ENCODE measurements around the gene EPHA10.
A peak's percentile ranks its signal among the peaks of the same experiment; 100 is the strongest.
"Not testable (repeated sequence)": the region's sequence is repeated elsewhere in the genome, so short reads cannot be mapped to it uniquely, and the experiment has no call there.

The EPHA10 gene

GRCh38 chr1:37767488-37767887, 2.6 kb upstream of the EPHA10 start:
- no peak for DNase-seq

GRCh38 chr1:37765916-37766664, 1.2 kb upstream of the EPHA10 start:
- DNase-seq: peak; percentile 25

DNA sequence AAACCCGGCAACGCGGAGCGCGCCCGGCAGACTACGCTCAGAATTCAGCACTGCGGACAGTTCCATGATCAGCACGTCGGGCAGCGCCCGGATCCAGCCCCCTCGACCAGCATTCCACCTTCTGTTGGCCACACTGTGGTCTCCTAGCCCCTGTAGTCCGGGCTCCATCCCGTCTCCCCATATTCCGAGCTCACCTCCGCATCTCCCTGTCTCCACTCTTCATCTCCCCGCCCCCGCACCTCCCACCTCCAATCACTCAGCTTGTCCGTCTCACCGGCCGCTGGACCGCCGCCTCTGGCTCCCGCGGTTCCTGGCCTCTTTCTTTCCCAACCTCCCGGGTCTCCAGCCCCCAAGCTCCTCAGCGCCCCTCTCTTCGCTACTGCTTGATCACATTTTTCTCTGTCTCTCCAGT, 500 bp downstream of the EPHA10 start:
- peak; percentile 59 for DNase-seq

DNA sequence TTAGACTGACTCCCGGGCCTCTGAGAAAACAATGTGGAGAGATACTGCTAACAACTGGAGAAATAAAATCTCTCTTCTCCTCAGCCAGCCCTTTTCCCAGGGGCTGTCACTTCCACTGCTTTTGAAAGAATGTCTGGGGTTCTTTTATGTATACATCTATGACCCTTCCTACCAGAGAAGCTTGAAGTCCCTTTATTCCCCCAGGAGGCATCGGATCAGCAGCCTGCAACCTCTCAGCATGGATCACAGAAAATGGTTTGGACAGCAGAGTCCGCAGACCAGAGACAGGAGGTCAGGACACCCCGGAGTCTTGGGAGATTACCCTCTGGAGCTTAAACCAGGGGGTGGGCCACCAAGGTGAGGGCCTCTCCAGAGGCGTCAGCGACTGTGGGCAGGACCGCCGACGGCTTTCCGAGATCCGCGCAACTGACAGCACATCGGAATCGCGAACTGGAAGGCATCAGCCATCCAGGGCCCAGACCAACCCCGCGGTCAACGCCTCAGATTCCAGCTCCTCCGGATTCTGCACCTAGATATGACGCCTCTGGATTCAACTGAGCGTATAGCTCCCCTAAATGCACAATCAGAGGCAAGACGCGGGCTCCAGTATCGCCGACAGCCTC, 1.0 kb downstream of the EPHA10 start:
- DNase-seq: no peak

- no peak for DNase-seq
Observed at GRCh38 chr1:37762516-37762915, 2.4 kb downstream of the EPHA10 start.

DNA sequence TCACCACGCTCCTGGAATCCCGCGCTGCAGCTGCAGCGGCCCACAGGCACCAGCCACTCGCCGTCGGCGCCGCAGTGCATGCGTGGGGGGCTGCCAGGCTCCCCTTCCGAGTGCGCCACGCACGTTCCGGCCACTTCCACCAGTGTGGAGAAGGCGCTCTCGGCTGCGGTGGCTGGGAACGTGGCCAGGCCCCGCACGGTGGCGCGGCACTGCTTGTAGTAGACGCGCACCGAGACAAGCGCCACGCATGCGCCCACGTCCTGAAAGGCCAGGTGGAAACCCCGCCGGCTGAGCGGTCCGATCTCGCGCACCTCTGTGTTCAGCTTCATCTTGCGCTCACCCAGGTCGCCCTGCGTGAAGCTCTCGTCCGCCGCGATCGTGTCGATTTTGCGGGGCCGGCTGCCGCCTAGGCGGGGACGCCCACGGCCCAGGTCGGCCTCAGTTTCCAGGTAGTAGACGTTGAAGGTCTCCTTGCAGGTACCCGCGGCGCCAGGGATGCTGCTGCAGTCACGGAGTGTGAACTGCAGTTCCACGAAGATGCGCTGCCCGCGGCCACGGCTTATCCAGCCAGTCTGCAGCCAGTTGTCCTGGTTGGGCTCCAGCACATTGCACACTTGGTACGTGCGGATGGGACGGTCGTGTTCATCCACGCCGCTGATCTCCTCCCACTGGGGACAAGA, 3.4 kb downstream of the EPHA10 start:
- DNase-seq: no peak

DNA sequence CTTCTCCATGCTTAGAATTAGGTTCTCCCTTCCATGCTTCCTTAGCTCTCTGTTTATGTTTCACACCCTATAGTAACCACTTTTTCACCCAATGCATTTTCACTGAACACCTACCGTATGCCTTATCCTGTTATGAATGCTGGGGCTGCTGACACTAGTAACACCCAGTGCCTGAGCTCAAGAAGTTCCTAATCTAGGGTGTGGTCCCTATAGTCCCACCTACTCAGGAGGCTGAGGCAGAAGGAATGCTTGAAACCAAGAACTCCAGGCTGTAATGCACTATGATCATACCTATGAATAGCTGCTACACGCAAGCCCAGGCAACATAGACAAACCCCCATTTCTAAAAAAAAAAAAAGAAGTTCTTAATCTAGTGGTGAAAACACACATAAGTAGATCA, 5.5 kb downstream of the EPHA10 start:
- no peak for DNase-seq

DNA sequence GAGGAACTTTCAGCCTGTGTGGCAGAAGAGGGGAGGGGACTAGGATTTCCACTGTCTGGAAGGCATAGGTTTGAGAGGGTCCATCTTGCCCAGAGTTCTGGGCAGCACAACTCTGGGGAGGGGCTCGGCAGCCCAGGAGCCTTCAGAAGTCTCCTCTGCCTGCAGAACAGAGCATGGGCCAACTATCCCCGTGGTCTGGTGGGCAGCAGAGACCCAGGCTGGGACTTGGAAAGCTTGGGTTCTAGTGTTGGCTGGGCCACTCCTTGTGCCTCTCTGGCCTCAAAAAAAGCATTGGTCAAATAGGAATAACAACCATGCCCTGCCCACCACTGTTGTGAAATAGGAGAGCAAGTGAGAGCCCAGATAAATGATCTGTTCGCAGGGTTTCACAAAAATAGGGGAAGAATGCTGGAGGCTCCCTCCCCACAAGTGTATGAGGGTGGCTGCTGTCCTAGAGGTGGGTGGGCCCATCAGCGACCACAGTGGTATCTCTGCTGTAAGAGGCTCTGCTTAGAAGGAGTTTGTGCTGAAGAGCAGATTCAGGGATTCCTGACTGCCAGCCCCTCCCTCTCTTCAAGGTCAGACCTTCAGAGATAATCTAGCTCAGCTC, 8.9 kb downstream of the EPHA10 start:
- no peak for DNase-seq

GRCh38 chr1:37755290-37755689, 9.6 kb downstream of the EPHA10 start:
- DNase-seq: peak; percentile 75

DNA sequence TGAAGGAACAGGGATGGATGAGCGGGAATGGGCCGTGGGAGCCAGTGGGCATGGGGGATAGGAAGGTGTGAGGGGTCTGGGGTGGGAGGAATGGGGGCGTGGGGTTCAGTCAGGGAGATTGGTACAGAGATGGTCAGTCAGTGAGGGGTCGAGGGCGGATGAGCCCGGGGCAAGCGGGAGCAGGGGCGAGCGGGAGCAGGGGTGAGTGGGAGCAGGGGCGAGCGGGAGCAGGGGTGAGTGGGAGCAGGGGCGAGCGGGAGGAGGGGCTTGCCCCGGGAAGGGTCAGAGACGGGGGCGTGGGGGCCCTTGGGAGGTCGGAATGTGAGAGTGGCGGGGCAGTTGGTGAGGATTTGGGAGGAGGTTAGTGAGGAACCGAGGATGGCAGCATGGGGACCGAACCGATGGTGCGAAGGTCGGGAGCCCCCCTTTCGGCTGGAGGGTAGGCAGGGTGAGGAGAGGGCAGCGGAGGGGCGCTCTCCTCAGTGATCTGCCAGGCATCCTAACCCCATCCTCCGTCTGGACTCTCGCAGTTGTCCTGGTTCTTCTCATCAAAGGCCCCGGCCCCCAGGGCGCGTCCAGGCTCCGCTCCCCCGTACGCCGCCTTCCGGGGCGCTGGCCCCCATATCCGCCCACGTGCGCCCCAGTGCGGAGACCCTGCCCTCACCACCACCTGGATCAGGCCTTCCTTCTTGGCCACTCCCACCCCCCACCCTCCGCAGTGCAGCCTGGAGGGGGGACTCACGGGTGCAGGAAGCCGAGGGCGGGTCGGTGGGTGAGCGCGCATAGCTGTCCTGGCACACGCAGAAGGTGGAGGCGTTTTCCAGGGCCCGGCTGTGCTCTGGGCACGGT, 11.2 kb downstream of the EPHA10 start:
- no peak for DNase-seq

DNA sequence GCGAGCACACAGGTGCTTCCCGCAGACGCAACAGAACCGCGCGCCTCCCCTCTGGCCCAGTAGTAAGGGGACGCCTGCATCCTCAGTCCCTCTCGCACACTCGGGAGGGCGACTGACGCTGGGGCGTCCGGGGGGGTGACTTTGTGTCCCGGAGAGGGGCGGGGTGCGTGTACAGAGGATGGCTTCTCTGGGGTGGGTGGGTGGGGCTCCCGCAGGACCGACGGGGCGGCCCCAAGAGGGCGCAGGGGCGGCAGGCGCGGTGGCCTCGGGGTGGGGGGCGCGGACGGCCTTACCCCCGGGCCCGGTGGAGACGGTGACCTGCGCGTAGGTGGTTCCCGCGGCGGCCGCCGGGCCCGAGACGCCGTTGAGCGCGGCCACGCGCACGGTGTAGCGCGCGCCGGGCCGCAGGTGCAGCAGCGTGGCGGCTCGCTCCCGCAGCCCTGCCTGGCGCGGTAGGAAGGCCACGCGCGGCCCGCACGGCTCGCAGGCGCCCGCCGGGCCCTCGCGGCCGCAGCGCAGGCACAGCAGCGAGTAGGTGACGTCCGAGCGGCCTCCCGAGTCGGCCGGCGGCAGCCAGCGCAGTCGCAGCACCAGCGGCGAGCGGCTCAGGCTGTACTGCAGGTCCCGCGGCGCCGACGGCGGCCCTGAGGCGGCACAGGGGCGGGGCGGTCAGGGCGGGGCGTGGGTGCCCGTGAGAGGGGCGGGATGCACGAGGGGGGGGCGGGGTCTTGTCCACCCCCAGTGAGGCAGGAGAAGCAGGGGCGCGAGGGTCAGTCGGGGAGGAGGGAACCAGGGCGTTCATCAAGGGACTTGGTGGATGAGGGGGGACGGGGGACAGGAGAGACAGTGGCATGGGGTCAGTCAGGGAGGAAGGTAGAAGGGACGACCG, 12.1 kb downstream of the EPHA10 start:
- peak; percentile 58 for DNase-seq

DNA sequence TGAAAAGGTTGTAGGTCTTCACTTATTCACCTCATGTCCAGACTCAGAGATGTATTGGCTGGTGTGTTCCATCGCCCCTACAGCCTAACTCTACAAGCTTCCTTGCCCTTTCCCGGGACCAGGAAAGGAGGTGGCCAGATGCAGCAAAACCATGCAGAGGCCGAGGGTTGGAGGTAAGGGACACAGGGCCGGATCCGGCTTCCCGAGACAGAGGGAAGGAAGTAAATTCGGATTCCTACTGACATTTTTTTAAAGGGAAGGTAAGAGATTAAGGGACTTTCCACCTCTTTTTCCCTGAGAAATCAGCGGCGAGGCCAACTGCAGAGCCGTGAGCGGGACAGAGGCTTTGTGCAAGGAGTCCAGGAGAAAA, 12.7 kb downstream of the EPHA10 start:
- DNase-seq: no peak

DNA sequence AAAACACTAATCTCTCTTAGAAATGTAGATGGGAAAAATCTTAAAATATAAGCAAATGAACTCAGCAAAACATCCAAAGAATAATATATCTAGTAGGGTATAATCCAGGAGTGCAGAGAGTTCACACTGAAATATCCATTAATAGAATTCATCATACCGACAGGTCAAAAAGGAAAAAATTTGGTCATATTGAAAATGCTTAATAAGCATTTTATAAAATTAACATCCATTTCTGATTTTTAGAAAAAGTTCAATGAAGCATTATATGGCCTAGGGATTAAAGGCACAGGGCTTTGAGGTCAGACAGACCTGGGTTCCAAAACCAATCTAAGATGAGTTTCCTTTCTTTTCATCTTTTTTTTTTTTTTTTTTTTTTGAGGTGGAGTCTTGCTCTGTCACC, 16.4 kb downstream of the EPHA10 start:
- no peak for DNase-seq

DNA sequence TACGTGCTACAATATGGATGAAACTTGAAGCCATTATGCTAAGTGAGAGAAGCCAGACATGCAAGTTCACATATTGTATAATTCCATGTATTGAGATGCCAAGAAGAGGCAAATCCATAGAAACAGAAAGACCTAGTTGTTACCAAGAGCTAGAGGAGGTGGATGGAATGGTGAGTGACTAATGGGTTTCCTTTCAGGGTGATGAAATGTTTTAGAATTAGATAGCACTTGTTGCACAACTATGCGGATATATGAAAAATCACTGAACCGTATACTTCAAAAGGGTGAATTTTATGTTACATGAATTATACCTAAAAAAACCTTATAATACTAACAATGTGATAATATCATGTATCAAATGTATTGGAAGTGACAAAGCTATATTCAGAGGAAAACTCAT, 18.1 kb downstream of the EPHA10 start:
- no peak for DNase-seq

DNA sequence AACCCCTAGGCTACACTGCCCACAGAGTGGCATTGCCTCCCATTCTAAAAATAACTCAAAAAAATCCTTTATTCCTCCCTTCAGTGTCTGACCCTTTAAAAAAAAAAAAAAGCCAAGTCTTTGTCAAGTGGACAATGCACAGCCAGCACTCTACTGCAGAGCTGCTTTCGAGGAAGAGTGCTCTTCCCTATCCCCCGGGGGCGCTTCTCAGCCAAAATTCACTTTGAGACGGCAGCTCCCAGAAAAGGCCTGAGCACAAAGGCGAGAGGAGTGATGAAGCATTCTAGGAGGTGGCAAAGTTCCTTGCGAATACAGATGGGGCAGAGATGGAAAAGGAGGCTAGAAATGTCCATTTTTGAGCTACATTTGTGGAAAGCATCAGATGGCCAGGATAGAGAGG, 23.3 kb downstream of the EPHA10 start:
- DNase-seq: no peak

DNA sequence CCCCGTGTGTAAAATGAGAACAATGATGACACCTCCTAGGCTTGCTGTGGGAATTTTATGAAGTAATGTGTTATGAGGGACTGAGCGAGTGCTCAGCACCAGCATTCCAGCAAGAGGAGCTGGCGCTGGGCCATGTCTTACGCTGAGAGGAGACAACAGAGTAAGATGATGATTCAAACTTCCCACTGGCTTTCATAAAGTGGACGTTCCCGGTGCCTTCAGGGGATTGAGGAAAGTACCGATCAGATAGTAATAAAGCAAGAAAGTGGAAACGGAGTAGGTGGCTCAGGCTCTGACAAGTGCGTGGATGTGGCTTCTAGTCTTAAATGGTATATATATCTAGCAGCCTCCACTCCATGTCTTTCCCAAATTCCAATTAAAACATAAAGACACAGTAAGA, 23.8 kb downstream of the EPHA10 start:
- DNase-seq: no peak

- DNase-seq: peak; percentile 23
Observed at GRCh38 chr1:37739222-37739621, 25.7 kb downstream of the EPHA10 start.

- DNase-seq: not testable (repeated sequence)
Observed at GRCh38 chr1:37738619-37739018, 26.3 kb downstream of the EPHA10 start.

DNA sequence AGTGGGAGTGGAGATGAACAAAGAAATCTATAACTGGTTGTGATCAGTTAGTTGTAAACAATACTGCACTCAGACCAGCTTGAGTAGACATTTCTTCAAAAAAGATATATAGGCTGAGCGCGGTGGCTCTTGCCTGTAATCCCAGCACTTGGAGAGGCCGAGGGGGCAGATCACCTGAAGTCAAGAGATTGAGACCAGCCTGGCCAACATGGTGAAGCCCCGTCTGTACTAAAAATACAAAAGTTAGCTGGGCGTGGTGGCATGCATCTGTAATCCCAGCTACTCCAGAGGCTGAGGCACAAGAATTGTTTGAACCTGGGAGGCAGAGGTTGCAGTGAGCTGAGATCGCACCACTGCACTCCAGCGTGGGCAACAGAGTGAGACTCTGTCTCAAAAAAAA, 26.9 kb downstream of the EPHA10 start:
- not testable (repeated sequence) for DNase-seq

- DNase-seq: no peak
Observed at GRCh38 chr1:37734629-37735591, 30.0 kb downstream of the EPHA10 start.

Data from activated CD4-positive, alpha-beta T cell treated with anti-CD3 and anti-CD28 coated beads, Interleukin-2, Interleukin-6, amounts not matched to agents 100 ng/mL and 50 ng/mL, durations not matched to agents 16 hours and 8 hours (primary cell).